ENCODE results near the gene EMILIN3. TPM values are rescaled to one million over a fixed set of nuclear protein-coding genes. Genes with fewer than 3 reads are reported as not detected.

Gene EMILIN3
- total and polyA plus RNA-seq, 2 donors, result 0.37 to 1.5 TPM

- Histone ChIP-seq H3K27ac (ENCODE audit: low read depth in 1 of 2, low read length in 1 of 2) (no peak overlapping the region), H3K36me3 (ENCODE audit: control insufficient read depth in 2 of 2, insufficient read depth in 2 of 2, low read length in 1 of 2) (no peaks in the 10 kb centered on the region), H3K27me3 (ENCODE audit: control insufficient read depth in 2 of 2, insufficient read depth in 1 of 2, low read length in 1 of 2) (peaks cover 0 to 25% of the 10 kb centered on the region in 2 donors), H3K4me3 (ENCODE audit: low read length in 2 of 2) (no peak overlapping the region), H3K4me1 (ENCODE audit: control insufficient read depth in 2 of 2, insufficient read depth in 2 of 2, low read length in 2 of 2) (no peaks in the 10 kb centered on the region), H3K9me3 (ENCODE audit: control insufficient read depth in 2 of 2, insufficient read depth in 1 of 2, low read length in 1 of 2) (no peaks in the 10 kb centered on the region)
- 71% methylated on average over 12 of the region's 12 CpGs for WGBS
- no peak for DNase-seq (ENCODE audit: low read depth in 6 of 9, low spot score in 9 of 9)
Observed at GRCh38 chr20:41380551-41381193, 14.1 kb upstream of the EMILIN3 start.

DNA sequence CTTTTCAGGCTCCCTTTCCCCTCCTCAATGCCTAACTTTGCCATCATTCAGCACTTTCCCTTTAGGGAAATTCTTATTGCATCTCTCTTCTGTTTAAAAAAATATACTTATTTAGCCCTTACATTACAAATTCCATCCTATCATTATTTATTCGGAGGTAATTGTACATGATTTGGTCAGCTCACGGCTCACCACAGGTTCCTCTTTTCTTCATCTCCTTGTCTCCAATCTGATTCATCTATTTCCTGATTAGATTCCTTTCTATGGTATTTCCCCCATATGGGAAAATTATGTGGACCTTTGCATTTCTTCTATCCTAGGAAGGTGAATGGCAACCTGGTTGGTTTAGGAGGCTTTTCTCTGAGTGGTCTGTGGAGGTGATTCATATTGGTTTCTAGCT, 12.9 kb upstream of the EMILIN3 start:
- Histone ChIP-seq H3K27ac (ENCODE audit: low read depth in 1 of 2, low read length in 1 of 2) (no peak overlapping the region), H3K27me3 (ENCODE audit: control insufficient read depth in 2 of 2, insufficient read depth in 1 of 2, low read length in 1 of 2) (peaks cover 0 to 26% of the 10 kb centered on the region in 2 donors), H3K9me3 (ENCODE audit: control insufficient read depth in 2 of 2, insufficient read depth in 1 of 2, low read length in 1 of 2) (no peaks in the 10 kb centered on the region), H3K4me1 (ENCODE audit: control insufficient read depth in 2 of 2, insufficient read depth in 2 of 2, low read length in 2 of 2) (no peaks in the 10 kb centered on the region), H3K36me3 (ENCODE audit: control insufficient read depth in 2 of 2, insufficient read depth in 2 of 2, low read length in 1 of 2) (no peaks in the 10 kb centered on the region), H3K4me3 (ENCODE audit: low read length in 2 of 2) (no peak overlapping the region)
- 12% methylated on average over 2 of the region's 2 CpGs for WGBS
- no peak for DNase-seq (ENCODE audit: low read depth in 6 of 9, low spot score in 9 of 9)

GRCh38 chr20:41377275-41377674, 10.7 kb upstream of the EMILIN3 start:
- Histone ChIP-seq H3K4me3 (ENCODE audit: low read length in 2 of 2) (no peak overlapping the region), H3K36me3 (ENCODE audit: control insufficient read depth in 2 of 2, insufficient read depth in 2 of 2, low read length in 1 of 2) (no peaks in the 10 kb centered on the region), H3K27ac (ENCODE audit: low read depth in 1 of 2, low read length in 1 of 2) (no peak overlapping the region), H3K27me3 (ENCODE audit: control insufficient read depth in 2 of 2, insufficient read depth in 1 of 2, low read length in 1 of 2) (peaks cover 0 to 32% of the 10 kb centered on the region in 2 donors), H3K4me1 (ENCODE audit: control insufficient read depth in 2 of 2, insufficient read depth in 2 of 2, low read length in 2 of 2) (no peaks in the 10 kb centered on the region), H3K9me3 (ENCODE audit: control insufficient read depth in 2 of 2, insufficient read depth in 1 of 2, low read length in 1 of 2) (peaks cover 0 to 2% of the 10 kb centered on the region in 2 donors)
- WGBS, result 30% methylated on average over 6 of the region's 6 CpGs
- DNase-seq (ENCODE audit: low read depth in 6 of 9, low spot score in 9 of 9), result no peak

DNA sequence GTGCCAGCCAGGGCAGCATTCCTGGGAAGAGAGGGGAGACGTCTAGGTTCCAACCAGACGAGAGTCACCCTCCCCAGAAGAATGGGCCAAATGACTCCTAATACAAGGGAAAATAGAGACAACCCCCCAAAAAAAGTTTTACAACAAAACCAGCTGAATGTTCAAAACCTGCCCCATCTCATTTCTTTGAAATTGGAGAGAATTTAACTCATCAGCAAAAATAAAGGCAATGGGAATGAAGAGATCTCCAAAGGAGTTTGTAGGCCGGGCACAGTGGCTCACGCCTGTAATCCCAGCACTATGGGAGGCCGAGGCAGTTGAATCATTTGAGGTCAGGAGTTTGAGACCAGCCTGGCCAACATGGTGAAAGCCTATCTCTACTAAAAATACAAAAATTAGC, 9.7 kb upstream of the EMILIN3 start:
- no peaks in the 10 kb centered on the region for H3K36me3 ChIP-seq (ENCODE audit: control insufficient read depth in 2 of 2, insufficient read depth in 2 of 2, low read length in 1 of 2)
- H3K4me1 ChIP-seq (ENCODE audit: control insufficient read depth in 2 of 2, insufficient read depth in 2 of 2, low read length in 2 of 2), result no peaks in the 10 kb centered on the region
- H3K4me3 ChIP-seq (ENCODE audit: low read length in 2 of 2), result no peak overlapping the region
- WGBS, result 97% methylated on average over 5 of the region's 5 CpGs
- H3K9me3 ChIP-seq (ENCODE audit: control insufficient read depth in 2 of 2, insufficient read depth in 1 of 2, low read length in 1 of 2), result peaks cover 1 to 10% of the 10 kb centered on the region in 2 donors
- H3K27me3 ChIP-seq (ENCODE audit: control insufficient read depth in 2 of 2, insufficient read depth in 1 of 2, low read length in 1 of 2), result peaks cover 0 to 32% of the 10 kb centered on the region in 2 donors
- DNase-seq (ENCODE audit: low read depth in 6 of 9, low spot score in 9 of 9), result no peak
- no peak overlapping the region for H3K27ac ChIP-seq (ENCODE audit: low read depth in 1 of 2, low read length in 1 of 2)

DNA sequence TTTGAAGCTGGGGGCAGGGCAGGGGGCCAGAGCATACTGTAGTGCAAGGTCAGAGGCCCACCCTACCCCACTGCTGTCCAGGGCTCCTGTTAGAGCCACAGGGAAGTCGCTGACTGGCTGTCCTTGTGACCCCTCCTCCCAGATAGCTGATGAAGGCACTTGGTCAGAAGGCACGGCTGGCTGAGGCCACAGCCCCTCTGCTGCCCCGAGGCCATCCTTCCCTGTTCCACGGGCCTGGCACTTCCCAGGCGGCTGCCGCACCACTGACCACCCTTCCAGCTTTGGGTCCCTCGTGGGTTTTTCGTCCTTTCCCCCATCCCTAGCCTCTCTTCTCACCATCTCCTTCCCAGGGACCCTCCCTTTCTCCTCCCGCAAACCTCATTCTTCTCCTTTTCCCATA, 9.2 kb upstream of the EMILIN3 start:
- no peak for DNase-seq (ENCODE audit: low read depth in 6 of 9, low spot score in 9 of 9)
- Histone ChIP-seq H3K4me3 (ENCODE audit: low read length in 2 of 2) (no peak overlapping the region), H3K36me3 (ENCODE audit: control insufficient read depth in 2 of 2, insufficient read depth in 2 of 2, low read length in 1 of 2) (no peaks in the 10 kb centered on the region), H3K27me3 (ENCODE audit: control insufficient read depth in 2 of 2, insufficient read depth in 1 of 2, low read length in 1 of 2) (peaks cover 0 to 31% of the 10 kb centered on the region in 2 donors), H3K4me1 (ENCODE audit: control insufficient read depth in 2 of 2, insufficient read depth in 2 of 2, low read length in 2 of 2) (no peaks in the 10 kb centered on the region), H3K27ac (ENCODE audit: low read depth in 1 of 2, low read length in 1 of 2) (no peak overlapping the region), H3K9me3 (ENCODE audit: control insufficient read depth in 2 of 2, insufficient read depth in 1 of 2, low read length in 1 of 2) (peaks cover 1 to 13% of the 10 kb centered on the region in 2 donors)
- WGBS, result 85% methylated on average over 9 of the region's 9 CpGs

DNA sequence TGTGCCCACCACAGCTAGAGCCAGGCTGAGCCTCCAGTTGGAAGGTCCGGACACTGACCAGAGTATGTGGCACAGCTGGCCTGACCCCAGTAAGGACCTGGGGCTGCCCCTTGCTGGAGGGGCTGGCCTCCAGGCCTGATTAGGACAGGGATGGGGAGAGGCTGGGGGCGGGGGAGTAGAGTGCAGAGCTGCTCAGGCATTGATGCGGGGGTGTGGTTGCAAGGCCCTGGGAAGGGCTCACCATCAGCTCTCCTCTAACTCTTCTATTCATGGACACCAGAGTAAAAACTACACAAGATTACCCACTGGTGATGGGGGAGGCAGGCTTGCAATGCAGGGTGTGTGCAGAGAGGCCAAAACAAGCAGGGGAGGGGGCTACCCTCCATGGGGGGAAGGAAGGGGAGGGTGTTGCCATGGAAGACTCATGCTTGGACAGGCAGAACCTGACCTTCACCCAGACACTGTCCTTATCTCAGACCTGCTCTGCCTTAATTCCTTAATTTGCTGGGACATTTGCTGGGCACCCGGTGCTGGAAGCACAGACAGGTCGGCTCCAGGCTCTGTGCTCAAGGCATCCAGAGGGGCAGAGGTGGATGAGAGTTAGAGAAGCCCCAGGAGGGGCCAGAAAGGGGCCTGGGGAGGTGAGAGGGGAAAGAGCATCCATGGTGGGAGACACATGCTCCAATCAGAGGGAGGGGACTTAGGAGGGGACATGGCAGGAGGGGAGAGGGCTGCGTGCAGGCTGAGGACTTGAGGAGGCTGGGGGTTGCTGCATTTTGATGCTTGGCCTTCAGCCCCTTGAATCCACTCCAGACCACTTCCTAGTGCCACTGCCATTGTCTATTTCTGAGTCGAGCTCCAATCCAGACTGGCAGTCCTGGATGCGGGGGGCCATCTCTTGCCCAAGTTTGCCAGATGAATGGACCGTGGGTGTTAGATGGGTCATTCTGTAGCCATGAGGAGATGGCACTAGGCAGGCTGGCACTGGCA, 7.6 kb upstream of the EMILIN3 start:
- 91% methylated on average over 9 of the region's 9 CpGs for WGBS
- Histone ChIP-seq H3K9me3 (ENCODE audit: control insufficient read depth in 2 of 2, insufficient read depth in 1 of 2, low read length in 1 of 2) (peaks cover 1 to 13% of the 10 kb centered on the region in 2 donors), H3K36me3 (ENCODE audit: control insufficient read depth in 2 of 2, insufficient read depth in 2 of 2, low read length in 1 of 2) (no peaks in the 10 kb centered on the region), H3K4me3 (ENCODE audit: low read length in 2 of 2) (no peak overlapping the region), H3K4me1 (ENCODE audit: control insufficient read depth in 2 of 2, insufficient read depth in 2 of 2, low read length in 2 of 2) (no peaks in the 10 kb centered on the region), H3K27me3 (ENCODE audit: control insufficient read depth in 2 of 2, insufficient read depth in 1 of 2, low read length in 1 of 2) (peaks cover 0 to 27% of the 10 kb centered on the region in 2 donors), H3K27ac (ENCODE audit: low read depth in 1 of 2, low read length in 1 of 2) (no peak overlapping the region)
- no peak for DNase-seq (ENCODE audit: low read depth in 6 of 9, low spot score in 9 of 9)

GRCh38 chr20:41373251-41373783, 6.7 kb upstream of the EMILIN3 start:
- Histone ChIP-seq H3K27ac (ENCODE audit: low read depth in 1 of 2, low read length in 1 of 2) (no peak overlapping the region), H3K4me3 (ENCODE audit: low read length in 2 of 2) (no peak overlapping the region), H3K4me1 (ENCODE audit: control insufficient read depth in 2 of 2, insufficient read depth in 2 of 2, low read length in 2 of 2) (no peaks in the 10 kb centered on the region), H3K9me3 (ENCODE audit: control insufficient read depth in 2 of 2, insufficient read depth in 1 of 2, low read length in 1 of 2) (peaks cover 1 to 13% of the 10 kb centered on the region in 2 donors), H3K27me3 (ENCODE audit: control insufficient read depth in 2 of 2, insufficient read depth in 1 of 2, low read length in 1 of 2) (peaks cover 0 to 31% of the 10 kb centered on the region in 2 donors), H3K36me3 (ENCODE audit: control insufficient read depth in 2 of 2, insufficient read depth in 2 of 2, low read length in 1 of 2) (no peaks in the 10 kb centered on the region)
- no peak for DNase-seq (ENCODE audit: low read depth in 6 of 9, low spot score in 9 of 9)
- 89% methylated on average over 11 of the region's 11 CpGs for WGBS

- Histone ChIP-seq H3K4me1 (ENCODE audit: control insufficient read depth in 2 of 2, insufficient read depth in 2 of 2, low read length in 2 of 2) (no peaks in the 10 kb centered on the region), H3K27ac (ENCODE audit: low read depth in 1 of 2, low read length in 1 of 2) (no peak overlapping the region), H3K9me3 (ENCODE audit: control insufficient read depth in 2 of 2, insufficient read depth in 1 of 2, low read length in 1 of 2) (peaks cover 1 to 13% of the 10 kb centered on the region in 2 donors), H3K36me3 (ENCODE audit: control insufficient read depth in 2 of 2, insufficient read depth in 2 of 2, low read length in 1 of 2) (no peaks in the 10 kb centered on the region), H3K4me3 (ENCODE audit: low read length in 2 of 2) (no peak overlapping the region), H3K27me3 (ENCODE audit: control insufficient read depth in 2 of 2, insufficient read depth in 1 of 2, low read length in 1 of 2) (peaks cover 16 to 40% of the 10 kb centered on the region in 2 donors)
- 93% methylated on average over 4 of the region's 4 CpGs for WGBS
- DNase-seq (ENCODE audit: low read depth in 6 of 9, low spot score in 9 of 9), result no peak
Observed at GRCh38 chr20:41371371-41371770, 4.8 kb upstream of the EMILIN3 start.

GRCh38 chr20:41370176-41370575, 3.6 kb upstream of the EMILIN3 start:
- peaks cover 1 to 13% of the 10 kb centered on the region in 2 donors for H3K9me3 ChIP-seq (ENCODE audit: control insufficient read depth in 2 of 2, insufficient read depth in 1 of 2, low read length in 1 of 2)
- H3K4me1 ChIP-seq (ENCODE audit: control insufficient read depth in 2 of 2, insufficient read depth in 2 of 2, low read length in 2 of 2), result no peaks in the 10 kb centered on the region
- H3K27me3 ChIP-seq (ENCODE audit: control insufficient read depth in 2 of 2, insufficient read depth in 1 of 2, low read length in 1 of 2), result peaks cover 28 to 44% of the 10 kb centered on the region in 2 donors
- H3K36me3 ChIP-seq (ENCODE audit: control insufficient read depth in 2 of 2, insufficient read depth in 2 of 2, low read length in 1 of 2), result no peaks in the 10 kb centered on the region
- WGBS, result 92% methylated on average over 5 of the region's 5 CpGs
- no peak for DNase-seq (ENCODE audit: low read depth in 6 of 9, low spot score in 9 of 9)
- H3K4me3 ChIP-seq (ENCODE audit: low read length in 2 of 2), result no peak overlapping the region
- H3K27ac ChIP-seq (ENCODE audit: low read depth in 1 of 2, low read length in 1 of 2), result no peak overlapping the region

Measured in thymus (tissue), 11 donors.